Mucosa of descending colon (tissue), 3 donors: ENCODE data around the gene PEX7. TPM values are rescaled to one million over a fixed set of nuclear protein-coding genes. Genes with fewer than 3 reads are reported as not detected.

Experiments used
- ATAC-seq: fragments of 200-7000 bp; cut with Tn5 transposase; one replicate; pipeline ENCODE4 v1.9.1; 2020; ENCODE audit warnings: mild to moderate bottlenecking, moderate library complexity
- DNase-seq, 3 donors: peaks; one replicate each; pipeline ENCODE4 v3.0.0-alpha.2; 2020
- H3K36me3 ChIP-seq: fragments of 200-600 bp; one replicate; pipeline ENCODE4 v1.8.0; 2021; ENCODE audit warnings: low read depth, mild to moderate bottlenecking
- H3K4me1 ChIP-seq: fragments of 200-600 bp; one replicate; pipeline ENCODE4 v1.8.0; 2021; ENCODE audit warnings: low read depth, mild to moderate bottlenecking
- H3K4me3 ChIP-seq: fragments of 200-600 bp; one replicate; pipeline ENCODE4 v1.8.0; 2021; ENCODE audit warnings: mild to moderate bottlenecking
- H3K9me3 ChIP-seq: fragments of 200-600 bp; one replicate; pipeline ENCODE4 v1.8.0; 2021; ENCODE audit warnings: mild to moderate bottlenecking
- intact Hi-C, 2 donors: fragments of 100-400 bp; cut with DNase I in 1 of 2; cut with micrococcal nuclease in 1 of 2; formaldehyde crosslinking; loops; one replicate each; pipeline versions ENCODE4 v1.11.0 to v1.11.1; 2022; cut with DNase I, micrococcal nuclease
- total RNA-seq, 3 donors: library from RNA; stranded (reverse); fragmentation: NEBNext Ultra II Directional in 2 of 3; extraction: Animal tissue kit (Norgen Biotek cat#: 25700) in 2 of 3; gene quantifications; one replicate each; pipeline versions ENCODE4 v1.2.1 to v1.2.4, GENCODE V29; 2021 to 2023
- TF ChIP-seq, protein P1 (sequence below): fragments of 200-600 bp; IDR thresholded peaks from one replicate; pipeline ENCODE4 v1.8.0; 2022; ENCODE audit warnings: antibody characterized with exemption, mild to moderate bottlenecking
- donor health status: DM: no; HTN: no; CAD: no; lungs with moderate emphysema.
- donor health status: DM: no; HTN: no; CAD: no.
- donor health status: DM: no; HTN: yes; CAD: no.

PEX7 gene
- total RNA-seq, 3 donors from 2014 or later, result 4.3 to 10.7 (median 10.2) TPM

DNA sequence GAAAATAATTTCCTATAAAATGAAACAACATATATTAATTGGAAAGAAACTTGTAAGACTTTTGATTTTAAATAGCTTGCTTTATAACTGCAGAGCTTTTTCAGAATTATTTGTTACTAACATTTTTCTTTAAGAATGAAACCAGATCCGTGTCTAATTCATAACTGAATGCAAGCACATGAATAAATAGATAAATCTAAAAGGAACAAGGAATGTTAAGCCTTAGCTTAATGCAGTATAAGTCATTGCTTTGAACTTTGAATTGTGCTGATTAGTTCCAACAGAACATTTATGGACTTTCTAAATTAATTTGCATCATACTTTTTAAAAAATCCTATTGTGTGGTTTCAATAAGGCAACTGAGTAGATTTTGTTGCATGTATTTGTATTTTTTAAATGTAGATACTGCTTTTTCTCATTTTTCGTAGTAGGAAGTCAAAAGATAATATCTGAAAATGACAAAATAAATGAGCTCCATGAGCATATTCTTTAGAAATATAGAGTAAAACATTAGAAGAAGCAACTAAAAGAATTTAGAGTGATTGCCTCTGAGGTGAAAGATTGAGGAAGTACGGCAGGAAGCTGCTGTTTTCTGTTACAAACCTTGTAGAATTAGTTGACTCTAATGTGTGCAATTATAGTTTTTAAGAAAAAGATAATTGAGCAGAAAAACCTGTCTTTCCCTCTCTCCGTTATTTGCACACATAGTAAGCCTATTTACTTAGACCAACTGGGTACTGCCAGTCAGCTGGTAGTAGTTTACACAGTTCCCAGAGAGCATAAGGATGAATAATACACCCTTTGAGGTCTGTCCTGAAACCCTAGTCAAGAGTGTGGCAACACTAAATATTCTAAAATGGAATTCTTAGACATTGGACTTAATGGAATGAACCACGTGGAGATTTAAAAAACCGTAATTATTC is 67.1 kb downstream of the PEX7 start:
- intact Hi-C loops, result no loop called here
- ATAC-seq (peak; percentile 58), DNase-seq (no peak)
- Histone ChIP-seq H3K4me3 (no peak overlapping the region), H3K4me1 (no peaks in the 10 kb centered on the region), H3K9me3 (no peaks in the 10 kb centered on the region), H3K36me3 (no peaks in the 10 kb centered on the region)
- TF ChIP-seq, protein P1, sequence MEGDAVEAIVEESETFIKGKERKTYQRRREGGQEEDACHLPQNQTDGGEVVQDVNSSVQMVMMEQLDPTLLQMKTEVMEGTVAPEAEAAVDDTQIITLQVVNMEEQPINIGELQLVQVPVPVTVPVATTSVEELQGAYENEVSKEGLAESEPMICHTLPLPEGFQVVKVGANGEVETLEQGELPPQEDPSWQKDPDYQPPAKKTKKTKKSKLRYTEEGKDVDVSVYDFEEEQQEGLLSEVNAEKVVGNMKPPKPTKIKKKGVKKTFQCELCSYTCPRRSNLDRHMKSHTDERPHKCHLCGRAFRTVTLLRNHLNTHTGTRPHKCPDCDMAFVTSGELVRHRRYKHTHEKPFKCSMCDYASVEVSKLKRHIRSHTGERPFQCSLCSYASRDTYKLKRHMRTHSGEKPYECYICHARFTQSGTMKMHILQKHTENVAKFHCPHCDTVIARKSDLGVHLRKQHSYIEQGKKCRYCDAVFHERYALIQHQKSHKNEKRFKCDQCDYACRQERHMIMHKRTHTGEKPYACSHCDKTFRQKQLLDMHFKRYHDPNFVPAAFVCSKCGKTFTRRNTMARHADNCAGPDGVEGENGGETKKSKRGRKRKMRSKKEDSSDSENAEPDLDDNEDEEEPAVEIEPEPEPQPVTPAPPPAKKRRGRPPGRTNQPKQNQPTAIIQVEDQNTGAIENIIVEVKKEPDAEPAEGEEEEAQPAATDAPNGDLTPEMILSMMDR, result no peak

DNA sequence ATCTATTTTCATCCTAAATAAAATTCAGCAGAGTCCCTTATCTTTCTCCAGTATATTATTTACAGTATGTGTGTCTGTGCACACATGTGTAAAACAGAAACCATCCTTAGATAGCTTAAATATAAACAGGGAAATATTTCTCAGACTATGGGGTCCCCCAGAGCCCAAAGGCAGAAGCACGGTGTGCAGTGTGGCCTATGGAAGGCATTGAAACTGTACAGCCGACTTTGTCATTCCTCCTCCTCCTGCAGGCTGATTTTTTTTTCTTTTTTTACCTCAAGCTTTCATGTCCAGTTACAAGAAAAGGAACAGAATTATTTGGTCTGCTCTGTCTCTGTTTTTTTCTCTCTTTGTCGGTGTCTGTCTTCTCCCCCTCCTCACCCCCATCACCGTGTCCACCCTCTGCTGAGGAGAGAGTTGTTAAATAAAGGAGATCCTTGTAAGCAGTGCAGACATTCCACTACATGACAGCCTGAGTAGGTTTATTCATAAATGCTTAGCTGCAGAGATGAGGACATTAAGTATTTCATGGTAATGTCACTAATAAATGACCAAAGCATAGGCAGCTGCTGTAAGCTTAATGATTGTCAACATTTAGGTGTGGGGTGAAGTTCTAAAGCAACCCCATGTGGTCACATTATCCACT is 67.9 kb downstream of the PEX7 start:
- peak; percentile 18 for ATAC-seq
- no peaks in the 10 kb centered on the region for H3K9me3 ChIP-seq
- intact Hi-C loops, result no loop called here
- TF ChIP-seq, protein P1, result no peak
- DNase-seq, result no peak
- H3K36me3 ChIP-seq, result no peaks in the 10 kb centered on the region
- H3K4me3 ChIP-seq, result no peak overlapping the region
- H3K4me1 ChIP-seq, result no peaks in the 10 kb centered on the region

GRCh38 chr6:136890986-136891385 is 68.6 kb downstream of the PEX7 start:
- TF ChIP-seq, protein P1, result no peak
- intact Hi-C loops, result no loop called here
- no peaks in the 10 kb centered on the region for H3K9me3 ChIP-seq

DNA sequence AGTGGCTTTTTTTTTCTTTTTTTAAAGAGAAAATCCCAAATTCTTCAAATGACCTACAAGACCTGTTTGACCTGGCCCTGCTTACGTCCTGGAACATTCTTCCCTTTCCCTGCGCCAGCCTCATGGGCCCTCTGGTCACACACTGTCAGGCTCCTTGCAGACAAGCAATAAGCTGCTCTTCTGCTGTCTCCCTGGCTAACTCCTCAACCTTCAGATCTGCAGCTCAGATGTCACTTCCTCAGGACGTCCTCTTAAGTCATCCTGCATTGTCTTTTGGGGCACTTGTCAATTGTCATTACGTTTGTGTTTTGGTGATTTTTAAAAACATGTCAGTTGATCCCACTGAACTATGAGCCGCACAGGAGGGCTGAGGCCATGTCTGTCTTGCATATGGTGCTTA is 70.8 kb downstream of the PEX7 start:
- H3K4me3 ChIP-seq, result no peak overlapping the region
- no peaks in the 10 kb centered on the region for H3K4me1 ChIP-seq
- TF ChIP-seq, protein P1, result no peak
- intact Hi-C loops, result no loop called here
- DNase-seq (no peak), ATAC-seq (no peak)
- H3K9me3 ChIP-seq, result no peaks in the 10 kb centered on the region
- H3K36me3 ChIP-seq, result no peaks in the 10 kb centered on the region

More at GRCh38 chr6:136890986-136891385, 68.6 kb downstream of the PEX7 start:
- no peaks in the 10 kb centered on the region for H3K36me3 ChIP-seq
- H3K4me1 ChIP-seq, result no peaks in the 10 kb centered on the region
- no peak for ATAC-seq
- no peak for DNase-seq
- no peak overlapping the region for H3K4me3 ChIP-seq

DNA sequence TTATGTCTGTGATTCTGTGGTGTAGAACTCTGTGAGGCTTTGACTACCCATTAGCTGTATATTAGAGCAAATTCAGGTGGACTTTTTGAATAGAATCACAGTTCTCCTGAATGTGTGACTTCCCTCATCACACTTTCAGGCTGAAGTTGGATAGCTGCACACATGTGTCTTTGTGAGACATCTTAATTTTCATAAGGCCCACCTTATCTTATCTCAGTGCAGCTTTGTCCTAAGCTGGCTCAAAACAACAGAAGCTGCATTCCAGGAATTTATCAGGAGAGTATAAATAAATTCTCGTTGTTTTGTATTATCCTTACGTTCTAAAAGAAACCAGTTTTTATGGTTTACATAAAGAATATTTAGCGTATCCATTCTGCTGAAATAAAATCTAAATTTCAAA is 73.5 kb downstream of the PEX7 start:
- Histone ChIP-seq H3K9me3 (no peaks in the 10 kb centered on the region), H3K4me3 (no peak overlapping the region), H3K36me3 (no peaks in the 10 kb centered on the region), H3K4me1 (no peaks in the 10 kb centered on the region)
- DNase-seq, result no peak
- intact Hi-C loops, result no loop called here
- TF ChIP-seq, protein P1, result no peak
- ATAC-seq, result no peak
